ENCODE measurements around the gene PLD5.

Gene PLD5

GRCh38 chr1:242524571-242525359 lies at the start of gene PLD5:
Gene PLD5 (minus strand): TSS chr1:242524697.
- peak in 24 of 56 donors; percentile 5 to 64 (median 34) for DNase-seq

GRCh38 chr1:242569867-242570266 lies 45.4 kb upstream of the PLD5 start:
- no peak for DNase-seq

GRCh38 chr1:242568666-242569065 lies 44.2 kb upstream of the PLD5 start:
- DNase-seq = no peak

- no peak for DNase-seq
These were observed 43.1 kb upstream of the PLD5 start for GRCh38 chr1:242567596-242567995.

GRCh38 chr1:242556759-242557158 lies 32.3 kb upstream of the PLD5 start:
- DNase-seq = no peak

GRCh38 chr1:242556276-242556675 lies 31.8 kb upstream of the PLD5 start:
- peak in 1 of 56 donors; percentile 2 for DNase-seq

- no peak for DNase-seq
These were observed 30.1 kb upstream of the PLD5 start for GRCh38 chr1:242554577-242554976.

GRCh38 chr1:242546849-242547729 lies 22.6 kb upstream of the PLD5 start:
- DNase-seq = no peak

- no peak for DNase-seq
These were observed 21.9 kb upstream of the PLD5 start for GRCh38 chr1:242546441-242546840.

- DNase-seq = no peak
These were observed 19.6 kb upstream of the PLD5 start for GRCh38 chr1:242544071-242544470.

GRCh38 chr1:242542271-242542670 lies 17.8 kb upstream of the PLD5 start:
- DNase-seq = no peak

GRCh38 chr1:242535986-242536385 lies 11.5 kb upstream of the PLD5 start:
- DNase-seq = no peak

- no peak for DNase-seq
These were observed 10.3 kb upstream of the PLD5 start for GRCh38 chr1:242534753-242535152.

GRCh38 chr1:242530761-242531160 lies 6.3 kb upstream of the PLD5 start:
- DNase-seq = no peak

GRCh38 chr1:242525769-242526168 lies 1.3 kb upstream of the PLD5 start:
- DNase-seq = no peak

GRCh38 chr1:242525360-242525722 lies 844 bp upstream of the PLD5 start:
- no peak for DNase-seq

- DNase-seq = peak in 48 of 56 donors; percentile 8 to 81 (median 64)
These were observed 552 bp downstream of the PLD5 start for GRCh38 chr1:242523719-242524570.

GRCh38 chr1:242522996-242523718 lies 1.3 kb downstream of the PLD5 start:
- DNase-seq = peak in 8 of 56 donors; percentile 2 to 39 (median 20)

- peak in 2 of 56 donors; percentile 0 to 3 for DNase-seq
These were observed 2.1 kb downstream of the PLD5 start for GRCh38 chr1:242522304-242522945.

- DNase-seq = no peak
These were observed 8.9 kb downstream of the PLD5 start for GRCh38 chr1:242515555-242515954.

Data from nucleus accumbens (tissue), 56 donors.